ENCODE results near the gene DNAL4.

DNAL4 gene

GRCh38 chr22:38738475-38739070 lies 55.4 kb downstream of the DNAL4 start:
- TF ChIP-seq, protein P1, sequence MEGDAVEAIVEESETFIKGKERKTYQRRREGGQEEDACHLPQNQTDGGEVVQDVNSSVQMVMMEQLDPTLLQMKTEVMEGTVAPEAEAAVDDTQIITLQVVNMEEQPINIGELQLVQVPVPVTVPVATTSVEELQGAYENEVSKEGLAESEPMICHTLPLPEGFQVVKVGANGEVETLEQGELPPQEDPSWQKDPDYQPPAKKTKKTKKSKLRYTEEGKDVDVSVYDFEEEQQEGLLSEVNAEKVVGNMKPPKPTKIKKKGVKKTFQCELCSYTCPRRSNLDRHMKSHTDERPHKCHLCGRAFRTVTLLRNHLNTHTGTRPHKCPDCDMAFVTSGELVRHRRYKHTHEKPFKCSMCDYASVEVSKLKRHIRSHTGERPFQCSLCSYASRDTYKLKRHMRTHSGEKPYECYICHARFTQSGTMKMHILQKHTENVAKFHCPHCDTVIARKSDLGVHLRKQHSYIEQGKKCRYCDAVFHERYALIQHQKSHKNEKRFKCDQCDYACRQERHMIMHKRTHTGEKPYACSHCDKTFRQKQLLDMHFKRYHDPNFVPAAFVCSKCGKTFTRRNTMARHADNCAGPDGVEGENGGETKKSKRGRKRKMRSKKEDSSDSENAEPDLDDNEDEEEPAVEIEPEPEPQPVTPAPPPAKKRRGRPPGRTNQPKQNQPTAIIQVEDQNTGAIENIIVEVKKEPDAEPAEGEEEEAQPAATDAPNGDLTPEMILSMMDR (conservative IDR thresholded peaks at IDR 0.05; ENCODE audit: low read depth, low read length), result no peak
- no peaks in the 10 kb centered on the region for H4K20me1 ChIP-seq (ENCODE audit: insufficient read depth)
- H2AFZ ChIP-seq (ENCODE audit: low read depth), result no peak overlapping the region
- no peaks in the 10 kb centered on the region for H3K4me1 ChIP-seq (ENCODE audit: low read depth, poor library complexity, severe bottlenecking)
- no peaks in the 10 kb centered on the region for H3K27me3 ChIP-seq (ENCODE audit: insufficient read depth, low read depth)
- H3K4me2 ChIP-seq, result no peak overlapping the region
- no peak overlapping the region for H3K27ac ChIP-seq
- H3K4me3 ChIP-seq (IDR thresholded peaks at IDR 0.05; ENCODE audit: insufficient read depth, low read depth, low read length), result no peak overlapping the region
- H3K9ac ChIP-seq, result no peak overlapping the region
- no peaks in the 10 kb centered on the region for H3K79me2 ChIP-seq (ENCODE audit: insufficient read depth, low read depth)
- no peaks in the 10 kb centered on the region for H3K36me3 ChIP-seq (ENCODE audit: insufficient read depth)

DNA sequence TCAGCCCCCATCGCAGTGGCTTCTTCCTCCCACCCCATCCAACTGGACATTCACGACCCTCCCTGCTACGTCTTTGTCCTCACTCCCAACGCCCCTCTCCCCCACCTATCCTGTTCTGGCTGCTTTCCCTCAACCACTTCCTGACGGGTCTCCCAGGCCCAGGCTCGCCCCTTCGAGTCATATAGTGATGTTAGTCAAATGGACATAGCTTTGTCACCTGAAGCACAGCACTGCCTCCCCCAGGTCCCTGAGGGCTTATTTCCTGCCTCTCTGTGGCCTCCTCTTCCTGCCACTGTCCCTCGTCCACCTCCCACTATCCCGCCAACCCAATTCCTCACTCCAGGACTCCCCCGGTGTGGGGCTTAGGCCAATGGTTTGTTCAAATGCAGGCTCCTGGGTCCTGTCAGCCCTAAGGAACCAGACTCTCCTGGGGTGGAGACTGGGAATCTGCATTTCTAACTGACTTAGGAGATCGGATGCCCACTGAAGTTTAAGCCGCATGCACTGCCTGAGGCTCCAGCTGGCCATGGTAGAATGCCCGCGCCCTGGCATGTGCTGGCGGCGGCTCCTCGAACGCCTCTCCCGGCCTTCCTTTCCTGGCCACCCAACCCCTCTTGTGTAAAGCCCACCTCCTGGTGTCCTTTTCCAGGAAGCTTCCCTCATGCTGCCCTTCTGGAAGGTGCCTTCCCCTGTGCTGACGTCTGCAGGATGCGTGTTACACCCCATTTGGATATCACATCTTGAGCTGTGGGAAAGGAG lies 56.5 kb downstream of the DNAL4 start:
- Histone ChIP-seq H4K20me1 (ENCODE audit: insufficient read depth) (no peaks in the 10 kb centered on the region), H3K4me1 (ENCODE audit: low read depth, poor library complexity, severe bottlenecking) (no peaks in the 10 kb centered on the region), H3K36me3 (ENCODE audit: insufficient read depth) (no peaks in the 10 kb centered on the region), H2AFZ (ENCODE audit: low read depth) (no peak overlapping the region), H3K4me2 (no peak overlapping the region), H3K27me3 (ENCODE audit: insufficient read depth, low read depth) (no peaks in the 10 kb centered on the region), H3K9ac (no peak overlapping the region), H3K4me3 (IDR thresholded peaks at IDR 0.05; ENCODE audit: insufficient read depth, low read depth, low read length) (no peak overlapping the region), H3K79me2 (ENCODE audit: insufficient read depth, low read depth) (no peaks in the 10 kb centered on the region), H3K27ac (no peak overlapping the region)
- TF ChIP-seq, protein P1 (conservative IDR thresholded peaks at IDR 0.05; ENCODE audit: low read depth, low read length), result no peak

DNA sequence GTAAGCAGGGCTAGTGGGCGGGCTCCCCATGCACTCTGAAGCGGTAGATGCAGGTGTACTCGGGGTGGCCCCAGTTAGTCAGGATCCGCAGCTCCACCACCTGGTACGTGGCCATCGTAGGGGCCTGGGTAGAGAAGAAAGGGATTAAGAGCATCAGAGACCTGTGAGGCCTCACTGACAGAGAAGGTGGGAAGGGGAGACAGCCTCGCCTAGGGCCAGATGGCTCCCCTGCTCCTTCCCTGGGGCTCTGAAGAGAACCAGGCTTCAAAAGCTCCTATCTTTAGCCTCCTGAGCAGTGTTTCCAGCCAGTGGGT lies 57.7 kb downstream of the DNAL4 start:
- no peaks in the 10 kb centered on the region for H3K27me3 ChIP-seq (ENCODE audit: insufficient read depth, low read depth)
- H3K9ac ChIP-seq, result no peak overlapping the region
- H2AFZ ChIP-seq (ENCODE audit: low read depth), result no peak overlapping the region
- H3K79me2 ChIP-seq (ENCODE audit: insufficient read depth, low read depth), result no peaks in the 10 kb centered on the region
- H3K4me2 ChIP-seq, result no peak overlapping the region
- no peaks in the 10 kb centered on the region for H3K4me1 ChIP-seq (ENCODE audit: low read depth, poor library complexity, severe bottlenecking)
- H3K4me3 ChIP-seq (IDR thresholded peaks at IDR 0.05; ENCODE audit: insufficient read depth, low read depth, low read length), result no peak overlapping the region
- TF ChIP-seq, protein P1 (conservative IDR thresholded peaks at IDR 0.05; ENCODE audit: low read depth, low read length), result no peak
- no peak overlapping the region for H3K27ac ChIP-seq
- no peaks in the 10 kb centered on the region for H3K36me3 ChIP-seq (ENCODE audit: insufficient read depth)
- no peaks in the 10 kb centered on the region for H4K20me1 ChIP-seq (ENCODE audit: insufficient read depth)

DNA sequence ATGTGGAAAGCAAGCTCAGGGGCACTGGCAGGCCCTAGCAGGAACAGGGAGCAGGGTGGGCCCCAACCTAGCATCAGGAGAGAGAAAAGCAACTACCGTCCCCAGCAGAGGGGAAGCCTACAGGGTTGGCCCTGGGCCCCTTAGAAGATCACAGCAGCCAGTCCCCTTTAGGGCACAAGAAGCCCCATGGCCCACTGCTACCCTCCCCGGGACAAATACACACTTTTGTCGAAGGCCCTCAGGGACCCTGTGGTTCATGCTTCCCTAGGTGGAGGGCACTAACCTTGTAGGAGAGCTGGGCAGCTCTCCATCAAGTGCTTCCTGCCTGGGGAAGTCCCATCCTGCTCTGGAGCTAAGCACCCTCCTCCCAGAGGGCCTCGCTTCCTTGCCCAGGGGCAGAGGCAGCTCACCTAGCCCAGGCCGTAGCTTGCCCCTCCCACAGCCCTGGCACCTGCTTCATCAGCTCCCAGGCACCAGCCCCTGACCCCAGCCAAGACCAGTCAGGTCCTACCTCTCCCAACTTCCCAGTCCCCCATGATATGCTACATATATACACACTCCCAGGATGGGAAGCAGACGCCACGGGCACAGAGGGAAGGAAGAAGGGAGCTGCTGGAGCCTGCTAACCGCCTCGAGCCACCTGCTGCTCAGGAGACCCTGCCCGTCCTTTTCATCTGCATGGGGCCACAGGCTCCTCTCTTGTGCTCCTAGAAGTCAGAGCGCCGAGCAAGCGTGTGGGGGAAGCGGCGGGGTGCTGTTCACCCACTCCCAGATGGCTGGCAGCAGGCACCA lies 58.3 kb downstream of the DNAL4 start:
- Histone ChIP-seq H3K4me2 (no peak overlapping the region), H3K27ac (no peak overlapping the region), H3K9ac (no peak overlapping the region), H3K4me1 (ENCODE audit: low read depth, poor library complexity, severe bottlenecking) (no peaks in the 10 kb centered on the region), H3K36me3 (ENCODE audit: insufficient read depth) (no peaks in the 10 kb centered on the region), H3K4me3 (IDR thresholded peaks at IDR 0.05; ENCODE audit: insufficient read depth, low read depth, low read length) (no peak overlapping the region), H4K20me1 (ENCODE audit: insufficient read depth) (no peaks in the 10 kb centered on the region), H3K27me3 (ENCODE audit: insufficient read depth, low read depth) (no peaks in the 10 kb centered on the region), H2AFZ (ENCODE audit: low read depth) (no peak overlapping the region), H3K79me2 (ENCODE audit: insufficient read depth, low read depth) (no peaks in the 10 kb centered on the region)
- TF ChIP-seq, protein P1 (conservative IDR thresholded peaks at IDR 0.05; ENCODE audit: low read depth, low read length), result no peak
